Measurements from ENCODE around the gene XCR1. TPM values are rescaled to one million over a fixed set of nuclear protein-coding genes. Genes with fewer than 3 reads are reported as not detected.

Gene XCR1
- total and polyA plus RNA-seq, 9 of the 15 experiments (the other 6 are each of a cell fraction or from before 2014, with no cell fraction given), result not detected

- H2AFZ ChIP-seq (ENCODE audit: low read depth, low read length), result no peak overlapping the region
- H3K36me3 ChIP-seq (ENCODE audit: control insufficient read depth, insufficient read depth, low read length), result peaks cover 90% of the 10 kb centered on the region
- no TSS peak for BruUV-seq (replicated peaks)
- H3K27me3 ChIP-seq (ENCODE audit: control insufficient read depth in 2 of 2, insufficient read depth in 2 of 2, low read length in 2 of 2), result no peaks in the 10 kb centered on the region
- H3K27ac ChIP-seq (ENCODE audit: extremely low read depth, low read depth, low read length), result no peak overlapping the region
- no peak for ATAC-seq
- CTCF ChIA-PET (ENCODE audit: low intra/inter-chr PET ratio), result no interaction called here
- no peaks in the 10 kb centered on the region for H4K20me1 ChIP-seq (replicated peaks; ENCODE audit: control insufficient read depth, insufficient read depth, low read length)
- no peak for DNase-seq (ENCODE audit: extremely low read depth in 1 of 4, low spot score in 3 of 4)
- no peaks in the 10 kb centered on the region for H3K9me1 ChIP-seq (ENCODE audit: control insufficient read depth, insufficient read depth, low read length)
- FAIRE-seq, result no peak
- POLR2A ChIA-PET, result interaction anchor here (0.6 to 0.8 kb wide), 2 partner anchors 8 to 53 kb away, joined by 3 read pairs; no protein-coding TSS in a partner anchor
- WGBS (ENCODE audit: insufficient coverage, low coverage, missing lambda C conversion rate), result 88% methylated on average over 5 of the region's 5 CpGs
- H3K79me2 ChIP-seq (ENCODE audit: control insufficient read depth, insufficient read depth, low read length), result no peaks in the 10 kb centered on the region
- no peak overlapping the region for H3K9ac ChIP-seq (ENCODE audit: insufficient read depth in 1 of 2, low read depth in 2 of 2, low read length in 2 of 2)
- in situ Hi-C loops (cut with MboI), result no loop called here
- H3K4me3 ChIP-seq, result no peak overlapping the region
- no peak overlapping the region for H3K4me2 ChIP-seq (ENCODE audit: insufficient read depth, low read length)
- peaks cover 0 to 12% of the 10 kb centered on the region in 2 experiments; a peak in 2 of 5 replicates for H3K4me1 ChIP-seq (replicated peaks in 1 of 2; ENCODE audit: control insufficient read depth in 2 of 2, insufficient read depth in 2 of 2, low read length in 2 of 2)
- no peaks in the 10 kb centered on the region for H3K9me3 ChIP-seq (replicated peaks; ENCODE audit: control insufficient read depth, insufficient read depth, low read depth, low read length)
- intact Hi-C loops (cut with micrococcal nuclease), result no loop called here
- TF ChIP-seq PTTG1 (tag; IDR thresholded peaks at IDR 0.05; ENCODE audit: low read depth) (no peak), CAMTA2 (CRISPR knock-in tag; conservative IDR thresholded peaks at IDR 0.05) (no peak), ZNF398 (CRISPR knock-in tag; IDR thresholded peaks at IDR 0.05) (no peak), ZNF134 (CRISPR knock-in tag; conservative IDR thresholded peaks at IDR 0.05) (no peak), CHAMP1 (IDR thresholded peaks at IDR 0.05) (no peak), RFX1 (IDR thresholded peaks at IDR 0.05) (no peak), TBL1XR1 (IDR thresholded peaks at IDR 0.05; ENCODE audit: low read length in 2 of 2) (no peak), ID3 (CRISPR knock-in tag; IDR thresholded peaks at IDR 0.05) (no peak), ID3 (tag; IDR thresholded peaks at IDR 0.05) (no peak), TRIM25 (IDR thresholded peaks at IDR 0.05; ENCODE audit: borderline replicate concordance) (no peak), GTF2E2 (tag; IDR thresholded peaks at IDR 0.05) (no peak), NR2C2 (CRISPR knock-in tag; IDR thresholded peaks at IDR 0.05) (no peak), NR2C2 (tag; IDR thresholded peaks at IDR 0.05) (no peak)
Observed at GRCh38 chr3:45978006-45978761, 49.1 kb downstream of the XCR1 start.

Measured in K562 (cell line).